Non-pigmented ciliary epithelial cell (primary cell): Measurements from ENCODE around the gene PNMA8C.
"Not testable (repeated sequence)": the region's sequence is repeated elsewhere in the genome, so short reads cannot be mapped to it uniquely, and the experiment has no call there.

Experiments used
- DNase-seq: peaks from one replicate; pipeline ENCODE4 v3.0.0-alpha.2; 2010; ENCODE audit warnings: low read depth

The PNMA8C gene

DNA sequence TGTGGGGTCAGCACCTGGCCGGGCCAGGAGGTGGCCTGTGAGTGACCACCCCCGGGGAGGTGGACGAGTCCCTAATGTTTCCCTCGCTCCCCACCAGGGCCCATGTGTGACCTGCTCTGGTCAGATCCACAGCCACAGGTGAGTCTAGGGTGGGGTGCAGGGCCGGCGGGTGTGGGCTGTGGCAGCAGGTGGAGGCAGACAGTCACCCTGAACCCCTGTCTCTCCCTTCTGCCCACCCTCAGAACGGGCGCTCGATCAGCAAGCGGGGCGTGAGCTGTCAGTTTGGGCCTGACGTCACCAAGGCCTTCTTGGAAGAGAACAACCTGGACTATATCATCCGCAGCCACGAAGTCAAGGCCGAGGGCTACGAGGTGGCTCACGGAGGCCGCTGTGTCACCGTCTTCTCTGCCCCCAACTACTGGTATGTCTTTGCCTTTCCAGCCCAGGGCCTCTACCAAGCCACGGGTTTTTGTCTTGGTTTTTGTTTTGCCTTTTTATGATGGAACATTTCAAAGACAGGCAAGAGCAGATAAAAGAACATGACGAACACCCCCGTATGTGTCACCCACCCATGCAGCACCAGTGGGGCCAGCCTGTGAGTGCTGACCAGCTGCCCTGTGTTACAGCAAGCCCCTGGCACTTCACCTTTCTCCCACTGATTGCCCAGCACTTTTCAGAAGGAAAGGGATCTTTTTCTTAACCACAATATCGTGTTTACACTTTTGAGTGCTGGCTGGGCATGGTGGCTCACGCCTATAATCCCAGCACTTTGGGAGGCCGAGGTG lies 40.2 kb downstream of the PNMA8C start:
- DNase-seq = no peak

DNA sequence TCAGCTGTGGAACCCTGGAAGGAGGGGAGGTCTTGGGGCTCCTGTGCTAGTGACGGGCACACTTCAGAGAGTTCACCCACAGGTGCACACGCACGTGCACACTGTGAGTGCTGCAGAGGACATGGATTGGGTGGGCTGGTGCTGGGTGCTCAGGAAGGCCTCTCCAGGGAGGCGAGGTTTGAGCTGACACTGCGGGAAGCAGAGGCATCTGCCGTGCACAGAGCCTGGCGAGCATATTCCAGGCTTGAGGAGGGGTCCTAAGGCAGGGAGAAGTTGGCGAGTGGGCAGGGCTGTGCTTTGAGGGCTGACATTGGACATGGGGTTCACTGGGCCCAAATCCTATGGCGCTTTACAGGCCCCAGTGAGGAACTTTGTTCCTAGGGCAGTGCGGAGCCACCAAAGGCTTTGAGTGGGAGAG lies 41.0 kb downstream of the PNMA8C start:
- no peak for DNase-seq

DNA sequence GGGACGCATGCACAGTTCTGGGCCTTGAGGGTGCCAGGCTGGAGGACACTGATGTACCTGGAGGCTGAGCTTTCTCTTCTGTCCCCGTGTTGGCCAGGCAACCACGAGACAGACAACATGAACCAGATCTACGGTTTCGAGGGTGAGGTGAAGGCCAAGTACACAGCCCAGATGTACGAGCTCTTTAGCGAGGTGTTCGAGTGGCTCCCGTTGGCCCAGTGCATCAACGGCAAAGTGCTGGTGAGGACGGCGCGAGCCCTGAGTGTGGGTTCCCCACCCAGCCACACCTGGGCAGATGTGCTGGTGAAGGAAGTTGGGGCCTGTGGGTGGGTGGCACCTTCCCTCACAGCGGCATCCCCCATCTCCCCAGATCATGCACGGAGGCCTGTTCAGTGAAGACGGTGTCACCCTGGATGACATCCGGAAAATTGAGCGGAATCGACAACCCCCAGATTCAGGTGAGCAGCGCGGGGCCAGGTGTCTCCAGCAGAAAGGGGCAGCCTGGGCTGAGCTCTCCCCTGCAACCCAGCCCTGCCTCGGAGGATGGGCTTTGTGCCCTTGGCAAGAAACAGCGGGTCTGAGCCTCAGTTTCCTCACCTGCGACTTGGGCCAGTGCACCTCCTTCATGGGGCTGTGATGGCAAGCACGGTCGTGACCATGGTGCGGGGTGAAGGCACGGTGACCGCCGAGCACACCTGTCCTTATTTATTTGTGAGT lies 41.6 kb downstream of the PNMA8C start:
- no peak for DNase-seq

DNA sequence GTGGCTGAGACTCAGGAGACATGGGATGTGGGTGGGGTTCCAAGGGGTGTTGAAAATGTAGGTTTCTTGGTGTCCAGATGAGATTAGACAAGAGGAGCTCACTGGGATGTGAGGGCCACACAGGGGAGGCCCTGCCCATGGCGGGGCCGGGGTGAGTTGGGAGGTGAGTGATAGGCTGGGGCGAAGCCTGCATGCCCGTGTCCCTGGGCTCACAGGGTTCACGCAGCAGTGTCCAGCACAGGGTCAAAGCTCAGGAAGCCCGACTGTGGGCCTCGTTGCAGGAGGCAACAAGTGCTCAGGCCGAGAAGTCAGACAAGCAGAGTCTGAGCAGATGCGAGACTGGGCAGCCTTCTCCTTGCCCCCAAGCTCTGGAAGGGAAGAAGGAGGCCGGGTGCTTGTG lies 42.6 kb downstream of the PNMA8C start:
- no peak for DNase-seq

DNA sequence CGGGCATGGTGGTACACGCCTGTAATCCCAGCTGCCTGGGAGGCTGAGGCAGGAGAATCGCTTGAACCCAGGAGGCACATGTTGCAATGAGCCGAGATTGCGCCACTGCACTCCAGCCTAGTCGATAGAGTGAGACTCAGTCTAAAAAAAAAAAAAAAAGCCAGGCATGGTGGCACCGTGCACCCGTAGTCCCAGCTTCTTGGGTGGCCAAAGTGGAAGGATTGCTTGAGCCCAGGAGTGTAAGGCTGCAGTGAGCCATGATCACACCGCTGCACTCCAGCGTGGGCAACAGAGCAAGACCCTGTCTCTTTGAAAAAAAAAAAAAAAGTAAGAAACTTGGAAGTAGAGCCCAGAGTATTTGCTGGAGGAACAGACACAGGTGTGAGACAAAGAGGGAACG lies 43.1 kb downstream of the PNMA8C start:
- no peak for DNase-seq

DNA sequence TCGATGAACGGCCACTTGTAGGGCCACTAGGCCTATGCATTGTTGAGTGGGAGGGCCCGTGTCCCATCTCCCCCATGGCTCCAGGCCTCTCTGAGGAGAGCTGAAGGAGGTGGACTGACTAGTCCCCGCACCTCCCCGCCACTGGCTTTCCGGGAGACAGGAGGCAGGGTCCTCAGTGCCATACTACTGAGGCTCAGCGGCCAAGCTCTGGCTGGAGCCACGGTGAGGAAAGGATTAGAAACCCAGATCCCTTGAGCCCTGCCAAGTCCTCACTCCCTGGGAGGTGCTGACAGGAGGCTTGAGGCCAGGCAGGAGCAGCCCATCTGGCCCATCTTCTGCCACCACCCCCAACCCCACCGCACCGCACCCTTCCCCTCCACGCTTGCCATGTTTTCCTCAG lies 44.3 kb downstream of the PNMA8C start:
- DNase-seq = no peak

DNA sequence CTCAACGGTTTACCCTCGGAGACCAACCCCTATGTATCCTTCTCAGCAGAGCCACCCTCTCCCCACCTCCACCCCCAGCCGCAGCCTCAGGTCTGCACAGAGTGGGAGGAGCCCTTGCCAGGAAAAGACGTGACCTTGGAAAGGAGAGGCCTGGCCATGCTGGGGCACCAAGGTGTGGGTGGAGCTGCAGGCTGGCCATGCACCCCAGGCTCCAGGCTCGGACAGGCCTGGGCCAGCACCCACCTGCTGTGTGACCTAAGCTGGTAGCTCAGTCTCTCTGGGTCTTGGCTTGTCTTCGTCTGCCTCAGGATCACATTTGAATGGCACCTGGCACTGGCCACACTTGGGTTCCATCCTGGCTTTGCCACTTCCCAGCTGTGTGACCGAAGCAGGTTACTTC lies 44.9 kb downstream of the PNMA8C start:
- DNase-seq = no peak

DNA sequence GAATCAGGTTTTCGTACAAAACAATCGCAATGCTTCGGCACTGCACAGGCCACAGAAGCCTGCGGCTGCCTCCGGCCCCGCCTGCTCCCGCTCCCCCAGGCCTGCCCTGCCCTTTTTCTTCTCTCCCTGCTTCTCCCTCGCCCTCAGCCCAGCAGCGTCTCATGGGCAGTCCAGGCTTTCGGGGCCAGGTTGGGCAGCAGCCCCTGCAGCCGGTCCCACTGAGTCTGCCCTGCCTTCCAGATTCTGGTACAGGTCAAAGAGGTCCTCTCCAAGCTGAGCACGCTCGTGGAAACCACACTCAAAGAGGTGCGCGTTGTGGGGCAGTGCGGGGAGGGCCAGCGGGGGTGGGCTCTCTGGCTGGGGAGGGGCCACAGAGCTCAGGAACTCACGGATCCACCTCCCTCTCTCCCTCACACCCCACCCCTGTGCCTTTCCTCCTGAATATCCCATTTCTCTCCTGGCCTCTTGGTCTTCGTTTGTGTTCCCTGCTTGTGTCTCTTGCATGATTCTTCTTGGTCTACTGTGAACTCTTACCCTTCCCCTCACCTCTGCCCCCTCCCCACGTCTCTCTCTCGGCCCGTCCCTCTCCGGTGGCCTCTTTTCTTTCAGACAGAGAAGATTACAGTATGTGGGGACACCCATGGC lies 45.4 kb downstream of the PNMA8C start:
- no peak for DNase-seq

DNA sequence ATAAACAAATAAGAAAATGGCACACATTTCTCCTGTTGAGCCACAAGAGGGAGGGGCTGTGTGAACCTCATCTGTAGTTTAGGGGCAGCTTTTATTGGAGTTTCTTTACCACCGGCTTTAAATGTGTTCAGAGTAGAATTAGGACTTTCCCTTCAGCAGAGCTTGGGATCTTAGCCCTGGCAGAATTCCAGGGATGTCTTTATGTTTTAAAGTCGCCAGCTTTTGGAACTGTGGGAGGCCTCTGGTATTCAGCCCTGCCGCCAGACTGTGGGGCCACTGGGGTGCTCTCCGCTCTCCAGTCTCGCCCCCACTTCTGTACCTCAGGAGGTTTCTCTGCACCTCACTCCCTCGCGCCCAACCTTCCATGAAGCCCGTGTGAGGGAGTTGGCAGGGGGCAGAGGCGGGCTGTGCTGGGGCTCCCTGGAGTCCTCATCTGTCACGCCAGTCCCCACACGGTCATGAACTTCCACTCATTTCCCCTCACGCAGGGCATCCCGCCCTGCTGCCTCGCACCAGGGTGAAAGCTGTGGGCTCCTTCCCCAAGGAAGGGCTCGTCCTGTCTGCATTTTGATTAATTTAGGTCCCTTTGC lies 46.9 kb downstream of the PNMA8C start:
- DNase-seq = no peak

DNA sequence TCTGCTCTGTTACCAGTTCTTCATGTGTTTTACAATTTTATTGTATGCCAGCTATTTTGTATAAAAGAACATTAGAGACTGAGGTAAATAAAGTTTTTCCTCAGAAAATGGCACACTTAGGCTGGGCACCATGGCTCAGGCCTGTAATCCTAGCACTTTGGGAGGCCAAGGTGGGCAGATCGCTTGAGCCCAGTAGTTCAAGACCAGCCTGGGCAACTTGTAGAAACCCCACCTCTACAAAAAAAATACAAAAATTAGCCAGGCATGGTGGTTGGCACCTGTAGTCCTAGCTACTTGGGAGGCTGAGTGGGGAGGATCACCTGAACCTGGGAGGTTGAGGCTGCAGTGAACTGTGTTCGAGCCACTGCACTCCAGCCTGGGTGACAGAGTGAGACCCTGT lies 47.4 kb downstream of the PNMA8C start:
- no peak for DNase-seq

DNA sequence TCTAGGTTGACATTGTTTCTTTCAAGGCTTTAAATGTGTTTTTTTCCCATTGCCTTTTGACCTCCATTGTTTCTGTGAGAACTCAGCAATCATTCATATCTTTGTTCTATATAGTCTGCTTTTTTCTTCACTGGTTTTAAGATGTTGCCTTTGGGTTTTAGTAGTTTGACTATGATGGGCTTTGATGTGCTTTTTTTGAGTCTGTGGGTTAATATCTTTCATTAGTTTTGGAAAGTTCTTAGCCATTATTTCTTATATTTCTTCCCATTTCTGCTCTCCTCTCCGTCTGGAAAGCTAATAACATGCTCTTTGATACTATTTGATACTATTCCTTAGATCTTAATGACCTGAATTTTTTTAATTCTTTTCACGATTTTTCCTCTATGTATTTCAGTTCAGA lies 48.0 kb downstream of the PNMA8C start:
- no peak for DNase-seq

DNA sequence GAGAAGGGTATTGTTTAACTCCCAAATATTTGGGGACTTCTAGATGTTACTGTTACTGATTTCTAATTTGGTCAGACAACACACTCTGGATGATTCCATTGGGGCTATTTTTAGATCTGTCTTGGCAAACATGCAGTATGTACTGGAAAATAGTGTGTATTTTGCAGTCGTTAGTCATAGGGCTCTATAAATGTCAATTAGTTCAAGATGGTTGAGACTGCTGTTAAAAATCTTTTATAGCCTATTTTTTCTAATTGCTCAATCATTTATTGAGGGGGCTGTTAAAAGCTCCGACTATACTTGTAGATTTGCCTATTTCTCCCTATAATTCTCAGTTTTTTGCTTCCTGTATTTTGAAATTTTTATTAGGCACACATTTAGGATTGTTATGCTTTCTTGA lies 50.5 kb downstream of the PNMA8C start:
- DNase-seq = no peak

DNA sequence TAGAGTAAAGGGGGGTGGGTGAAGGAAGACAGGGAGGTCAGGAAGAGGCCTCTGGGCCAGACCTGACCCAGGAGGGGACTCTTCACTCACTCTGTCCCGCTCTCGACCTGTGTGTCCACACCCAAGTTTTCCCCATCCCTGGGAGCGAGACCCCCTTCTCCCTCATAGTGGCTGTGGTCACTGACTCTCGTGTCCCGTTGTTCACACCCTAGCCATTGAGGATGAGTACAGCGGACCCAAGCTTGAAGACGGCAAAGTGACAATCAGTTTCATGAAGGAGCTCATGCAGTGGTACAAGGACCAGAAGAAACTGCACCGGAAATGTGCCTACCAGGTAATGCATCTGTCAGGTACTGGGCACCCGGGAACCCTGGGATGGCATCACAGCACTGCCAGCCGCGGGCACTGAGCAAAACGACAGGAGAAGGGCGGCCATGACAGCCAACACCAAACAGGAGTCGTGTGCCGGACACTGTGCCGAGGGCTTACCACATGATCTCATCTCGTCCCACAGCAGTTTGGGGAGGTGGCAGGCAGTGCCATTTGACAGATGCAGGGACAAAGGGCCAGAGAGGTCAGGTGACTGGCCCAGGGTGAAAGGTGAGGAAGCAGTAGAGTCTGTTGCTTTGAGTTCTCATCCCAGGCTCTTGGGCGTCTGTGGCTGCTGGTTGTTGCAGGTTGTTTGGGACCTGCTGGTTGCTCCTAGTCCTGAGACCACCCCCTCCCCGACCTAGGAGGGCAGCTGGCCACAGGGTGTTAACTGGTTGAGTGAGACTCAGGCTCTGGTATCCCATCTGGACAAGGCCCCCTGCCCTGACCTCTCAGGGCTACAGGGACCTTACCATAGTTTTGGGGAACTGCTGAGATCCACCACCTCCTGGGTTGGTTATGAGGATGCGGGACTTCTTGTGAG lies 52.2 kb downstream of the PNMA8C start:
- DNase-seq = no peak

DNA sequence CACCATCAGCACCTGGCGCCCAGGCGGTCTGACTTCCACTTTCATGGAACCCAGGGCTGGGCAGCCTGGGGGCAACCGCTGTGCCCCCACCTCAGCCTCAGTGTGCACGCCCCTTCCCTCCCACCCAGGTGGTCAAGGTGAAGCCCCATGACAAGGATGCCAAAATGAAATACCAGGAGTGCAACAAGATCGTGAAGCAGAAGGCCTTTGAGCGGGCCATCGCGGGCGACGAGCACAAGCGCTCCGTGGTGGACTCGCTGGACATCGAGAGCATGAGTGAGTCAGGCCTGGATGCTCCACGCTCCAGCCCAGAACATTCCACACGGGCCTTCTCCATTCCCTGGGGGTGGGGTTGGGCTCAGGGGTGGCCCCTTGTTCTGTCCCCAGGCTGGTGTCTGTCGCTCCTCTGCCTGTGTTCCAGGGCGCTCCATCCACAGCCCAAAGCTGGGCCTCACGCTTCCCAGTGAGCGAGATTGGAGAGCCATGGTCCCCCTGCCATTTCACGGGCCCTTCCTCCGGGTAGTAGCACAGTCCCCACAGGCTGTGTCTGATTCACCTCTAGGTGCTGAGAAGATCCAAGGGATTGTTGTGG lies 53.2 kb downstream of the PNMA8C start:
- DNase-seq = not testable (repeated sequence)
